NCI-H345 (cell line): Measurements from ENCODE around the gene CYS1.
"Not testable (repeated sequence)": the region's sequence is repeated elsewhere in the genome, so short reads cannot be mapped to it uniquely, and the experiment has no call there.

Source experiments
- DNase-seq: peaks from one replicate; lab custom pipeline; 2025; lab: John Stamatoyannopoulos, UW

The CYS1 gene

DNA sequence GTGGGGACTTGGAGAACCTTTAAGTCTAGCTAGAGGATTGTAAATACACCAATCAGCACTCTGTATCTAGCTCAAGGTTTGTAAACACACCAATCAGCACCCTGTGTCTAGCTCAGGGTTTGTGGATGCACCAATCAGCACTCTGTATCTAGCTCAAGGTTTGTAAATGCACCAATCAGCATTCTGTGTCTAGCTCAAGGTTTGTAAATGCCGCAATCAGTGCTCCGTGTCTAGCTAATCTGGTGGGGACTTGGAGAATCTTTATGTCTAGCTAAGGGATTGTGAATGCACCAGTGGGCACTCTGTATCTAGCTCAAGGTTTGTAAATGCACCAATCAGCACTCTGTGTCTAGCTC is 11.7 kb upstream of the CYS1 start:
- DNase-seq = not testable (repeated sequence)

DNA sequence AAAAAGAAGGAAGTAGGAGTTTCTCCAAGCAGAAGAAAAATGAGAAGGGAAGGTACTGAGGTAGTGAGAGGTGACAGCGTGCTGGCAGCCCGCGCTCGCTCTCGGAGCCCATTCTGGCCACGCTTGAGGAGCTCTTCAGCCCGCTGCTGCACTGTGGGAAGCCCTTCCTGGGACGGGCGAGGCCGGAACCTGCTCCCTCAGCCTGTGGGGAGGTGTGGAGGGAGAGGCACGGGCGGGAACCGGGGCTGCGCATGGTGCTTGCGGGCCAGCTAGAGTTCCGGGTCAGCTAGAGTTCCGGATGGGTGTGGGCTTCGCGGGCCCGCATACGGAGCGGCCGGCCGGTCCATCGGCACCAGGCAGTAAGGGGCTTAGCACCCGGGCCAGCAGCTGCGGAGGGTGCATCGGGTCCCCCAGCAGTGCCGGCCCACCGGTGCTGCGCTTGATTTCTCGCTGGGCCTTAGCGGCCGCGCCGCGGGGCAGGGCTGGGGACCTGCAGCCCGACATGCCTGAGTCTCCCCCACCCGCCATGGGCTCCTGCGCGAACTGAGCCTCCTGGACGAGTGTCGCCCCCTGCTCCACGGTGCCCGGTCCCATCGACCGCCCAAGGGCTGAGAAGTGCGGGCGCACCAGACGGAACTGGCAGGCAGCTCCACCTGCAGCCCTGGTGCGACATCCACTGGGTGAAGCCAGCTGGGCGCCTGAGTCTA is 11.1 kb upstream of the CYS1 start:
- no peak for DNase-seq

DNA sequence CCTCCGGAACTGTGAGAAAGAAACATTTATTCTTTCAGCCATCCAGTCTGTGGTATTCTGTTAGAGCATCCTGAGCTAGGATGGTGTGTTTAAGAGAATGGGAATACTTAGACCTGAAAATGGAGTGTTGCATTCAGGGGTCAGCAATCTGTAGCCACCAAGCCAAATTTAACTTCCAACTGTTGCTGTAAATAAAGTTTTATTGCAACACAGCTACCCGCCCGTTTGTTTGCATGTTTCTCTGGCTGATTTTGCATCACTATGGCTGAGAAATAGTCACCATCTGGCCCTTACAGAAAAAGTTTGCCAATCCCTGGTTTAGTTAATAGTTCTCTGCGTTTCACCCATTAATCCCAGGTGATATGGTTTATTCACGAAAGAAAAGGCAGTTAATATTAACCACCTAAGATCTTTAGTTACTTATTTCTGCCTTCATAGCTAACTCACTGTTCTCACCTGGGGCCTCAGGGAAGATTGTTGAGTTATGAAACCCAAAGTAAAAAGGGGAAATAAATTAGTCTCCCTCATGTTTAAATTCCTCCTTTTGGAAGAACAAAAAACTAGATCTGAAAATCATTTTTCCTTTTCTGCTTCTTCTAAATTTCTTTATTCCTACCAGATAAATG is 9.5 kb upstream of the CYS1 start:
- no peak for DNase-seq

DNA sequence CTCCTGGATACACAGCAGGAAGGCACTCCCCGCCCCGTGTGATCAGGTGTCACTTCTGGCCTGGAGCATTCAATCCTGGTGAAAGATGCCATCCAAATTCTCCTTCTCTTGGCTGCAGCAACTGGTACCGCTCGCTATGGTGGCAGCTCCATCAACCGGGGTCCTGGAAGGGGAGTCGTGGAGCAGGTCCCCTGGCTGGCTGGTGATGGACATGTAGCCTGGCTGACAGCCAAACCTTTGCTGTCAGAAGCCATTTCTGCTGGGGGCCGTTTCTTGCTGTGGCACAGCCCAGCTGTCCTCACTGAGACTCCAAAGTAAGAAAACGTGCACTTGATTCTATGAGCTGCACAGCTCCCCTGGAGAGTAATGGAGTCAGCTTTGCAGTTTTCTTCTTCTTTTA is 7.1 kb upstream of the CYS1 start:
- peak; percentile 70 for DNase-seq

DNA sequence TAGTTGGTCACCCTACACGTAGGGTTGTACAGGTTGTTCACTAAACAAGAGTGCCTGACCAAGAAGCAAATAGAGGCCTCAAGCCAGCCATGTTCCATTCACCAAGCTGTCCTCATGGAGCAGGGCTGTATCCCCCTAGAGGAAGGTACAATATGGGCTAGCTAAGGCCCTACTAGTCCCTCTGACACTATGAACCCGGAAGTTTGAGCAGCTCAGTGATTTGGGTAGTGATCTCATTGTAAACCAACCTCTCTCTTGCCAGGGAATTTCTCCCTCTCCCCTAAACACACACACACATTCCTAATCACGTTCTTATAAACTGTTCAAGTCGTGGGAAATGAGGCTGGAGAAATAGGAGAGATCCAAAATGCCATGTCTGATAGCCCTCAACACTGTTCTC is 6.7 kb upstream of the CYS1 start:
- no peak for DNase-seq

DNA sequence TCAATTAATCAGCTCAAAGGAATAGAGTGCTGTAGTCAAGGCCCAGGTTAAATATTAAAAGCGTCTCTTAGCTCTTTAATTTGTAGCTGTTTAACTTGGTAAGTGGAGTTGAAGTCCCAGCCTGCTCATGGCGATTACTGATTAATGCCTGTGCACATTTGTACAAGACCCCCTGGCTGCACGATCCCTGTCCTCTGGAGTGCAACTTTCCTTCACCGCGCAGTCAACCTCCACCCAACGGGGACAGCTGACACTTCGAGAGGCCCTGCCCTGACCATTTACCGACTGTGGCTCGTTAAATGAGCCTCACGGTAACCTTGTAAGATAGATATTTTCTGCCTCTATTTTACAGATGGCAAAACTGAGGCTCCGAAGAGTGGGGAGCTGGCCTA is 5.5 kb upstream of the CYS1 start:
- DNase-seq = no peak

DNA sequence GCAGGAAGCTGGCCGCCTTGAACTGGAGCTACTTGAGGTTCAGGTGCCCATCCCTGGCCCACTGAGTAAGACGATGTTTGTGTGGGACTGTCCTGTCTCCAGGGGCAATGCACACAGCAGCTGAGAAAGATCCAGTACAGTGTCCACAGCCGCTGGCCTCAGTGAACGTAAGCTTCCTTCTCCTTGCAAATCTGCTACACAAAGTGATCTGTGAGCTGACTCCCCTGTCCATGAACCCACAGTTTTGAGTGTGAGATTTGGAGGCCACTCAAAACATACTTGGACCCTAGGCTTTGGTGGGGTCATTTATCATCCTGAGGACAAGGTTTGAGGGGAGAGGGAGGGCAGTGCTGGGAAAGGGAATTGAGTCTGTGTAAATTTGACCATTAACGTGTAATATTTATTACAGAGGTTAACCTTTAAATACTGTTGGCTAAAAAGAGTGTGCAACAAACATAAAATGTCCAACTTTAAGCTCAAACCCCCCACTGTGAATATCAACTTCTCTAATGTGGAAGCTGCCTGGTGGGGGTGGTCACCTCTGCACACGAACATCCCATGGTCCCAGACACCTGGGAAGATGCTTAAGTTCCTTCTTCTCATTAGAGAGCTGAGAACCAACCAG is 4.9 kb upstream of the CYS1 start:
- no peak for DNase-seq

DNA sequence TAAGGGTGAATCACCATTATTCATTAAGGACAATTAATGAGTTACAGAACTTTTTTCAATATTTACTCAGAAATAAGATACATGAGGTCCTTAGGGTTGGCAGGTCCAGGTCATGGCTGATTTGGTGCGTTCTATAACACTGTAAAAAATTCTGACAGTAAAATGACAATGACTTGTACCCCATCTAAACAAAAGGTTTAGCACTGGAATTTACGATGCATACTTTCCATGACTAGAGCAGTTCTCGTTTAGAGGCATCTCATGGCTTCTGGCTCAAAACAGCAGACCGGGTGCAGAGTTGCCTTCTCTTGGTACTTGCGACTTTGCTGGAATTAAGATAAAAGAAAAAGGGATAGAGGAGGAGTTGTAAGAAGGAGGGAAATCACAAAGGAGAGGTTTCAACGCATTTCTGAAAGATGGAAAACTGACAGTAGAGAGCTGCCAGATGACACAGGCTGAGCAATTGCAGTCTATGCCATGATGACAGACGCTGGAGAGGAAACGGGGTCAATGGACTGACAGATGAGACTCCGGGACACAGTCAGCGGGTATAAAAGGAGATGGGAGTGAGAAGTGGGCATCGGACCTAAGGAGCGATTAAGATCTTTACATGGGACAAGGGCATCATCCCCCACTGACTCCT is 4.1 kb upstream of the CYS1 start:
- DNase-seq = no peak

DNA sequence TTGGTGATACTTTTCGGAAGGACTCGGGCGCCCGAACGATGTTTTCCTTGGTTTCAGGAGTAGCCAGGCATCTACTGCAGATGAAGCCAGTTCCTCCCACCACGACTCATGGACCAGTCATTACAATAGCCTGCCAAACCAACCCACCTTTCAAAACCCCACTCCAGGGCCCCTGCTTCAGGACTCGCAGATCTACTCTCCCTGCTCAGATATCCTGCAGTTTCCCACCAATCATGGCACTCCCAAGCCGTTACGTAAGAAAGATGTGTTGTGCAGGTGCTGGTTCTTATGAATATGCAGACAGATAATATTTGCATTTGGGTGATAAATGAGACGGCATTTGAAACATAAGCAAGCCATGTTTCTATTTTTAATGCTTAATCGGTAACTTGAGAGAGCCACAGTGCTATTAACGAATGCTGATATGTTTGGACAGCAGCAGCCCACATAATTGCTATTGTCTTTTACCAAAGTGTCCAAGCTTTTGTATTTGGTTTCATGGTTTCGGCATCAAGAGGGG is 3.5 kb upstream of the CYS1 start:
- DNase-seq = peak; percentile 16

DNA sequence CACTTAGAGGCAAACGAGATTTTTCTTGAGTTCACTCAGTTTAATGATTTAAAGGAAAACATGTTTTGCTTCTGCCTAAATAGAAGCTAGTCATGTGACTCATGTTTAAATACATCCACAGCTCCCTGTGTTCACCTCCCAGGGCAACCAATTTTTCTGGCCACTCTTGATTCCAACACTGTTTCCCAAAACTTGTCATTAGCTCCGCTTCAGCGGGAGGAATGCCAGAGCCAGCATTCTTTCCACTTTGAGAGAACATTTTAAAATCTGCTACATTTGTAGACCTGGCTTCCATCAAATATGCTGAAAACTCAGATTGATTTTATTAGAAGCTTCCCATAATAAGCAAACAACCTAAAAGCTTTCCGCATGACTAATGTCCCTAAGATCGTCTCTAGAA is 2.8 kb upstream of the CYS1 start:
- DNase-seq = no peak

DNA sequence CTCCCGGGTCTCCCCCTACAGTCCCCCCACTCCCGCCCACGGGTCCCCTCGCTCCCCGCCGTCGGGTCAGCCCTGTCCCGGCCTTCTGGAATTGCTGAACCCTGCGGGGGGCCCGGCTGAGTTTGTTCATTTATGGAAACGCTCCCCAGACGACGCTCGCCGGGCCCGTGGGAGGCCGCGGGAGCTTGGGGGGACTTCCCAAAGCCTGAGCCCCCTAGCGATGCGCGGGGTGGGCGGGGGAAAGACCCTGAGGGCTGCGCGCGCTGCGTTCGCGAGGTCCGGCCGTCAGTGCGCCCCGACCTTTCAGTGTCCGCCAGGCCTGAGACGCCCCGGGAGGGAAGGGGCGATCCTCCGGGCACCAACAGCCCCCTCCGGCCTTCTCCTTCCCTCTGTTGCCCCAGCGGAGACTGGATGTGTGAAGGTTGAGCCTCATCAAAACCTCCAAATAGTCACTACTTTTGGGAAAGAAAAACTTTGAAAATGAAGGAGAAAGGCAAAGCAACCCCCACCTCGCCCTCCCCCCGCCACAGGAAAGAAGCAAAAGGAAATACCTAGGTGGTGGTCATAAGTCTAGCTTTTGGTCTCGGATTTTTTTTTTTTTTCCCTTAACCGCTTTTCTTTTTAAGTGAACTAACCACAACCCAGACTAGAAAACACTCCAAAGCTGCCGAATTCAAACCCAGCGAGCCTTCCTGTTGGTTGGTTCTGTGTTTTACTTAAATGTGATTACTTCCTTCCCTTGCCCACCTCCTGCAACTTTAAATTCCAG is 509 bp upstream of the CYS1 start:
- DNase-seq = no peak

DNA sequence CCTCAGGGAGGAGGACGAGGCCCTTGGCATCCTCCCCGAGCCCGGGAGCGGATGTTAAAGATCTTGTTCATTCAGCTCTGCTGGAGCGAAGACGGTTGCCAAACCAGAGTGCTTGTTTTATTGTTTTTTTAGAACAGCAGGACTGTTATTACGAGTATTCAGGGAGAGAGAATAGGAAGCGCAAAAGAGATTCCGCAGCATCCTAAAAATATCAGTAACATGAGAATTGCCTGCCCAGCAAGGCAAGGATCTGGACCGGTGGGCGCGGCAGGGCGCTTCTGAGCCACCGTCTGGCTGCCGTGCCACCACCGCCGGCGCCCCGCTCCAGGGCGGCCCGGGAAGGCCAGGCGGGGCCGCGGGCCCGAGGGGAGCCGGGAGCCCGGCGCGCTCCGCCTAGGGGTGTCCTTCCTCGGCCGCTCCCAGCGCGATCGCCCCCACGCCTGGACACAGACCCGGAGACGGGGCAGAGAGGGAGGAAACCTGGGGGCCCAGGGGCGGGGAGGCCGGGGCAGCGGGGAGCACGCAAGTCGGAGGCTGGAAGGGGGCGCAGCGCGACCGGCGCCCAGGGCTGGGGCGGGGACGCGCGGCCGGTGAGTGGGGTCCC is 843 bp downstream of the CYS1 start:
- peak; percentile 36 for DNase-seq

DNA sequence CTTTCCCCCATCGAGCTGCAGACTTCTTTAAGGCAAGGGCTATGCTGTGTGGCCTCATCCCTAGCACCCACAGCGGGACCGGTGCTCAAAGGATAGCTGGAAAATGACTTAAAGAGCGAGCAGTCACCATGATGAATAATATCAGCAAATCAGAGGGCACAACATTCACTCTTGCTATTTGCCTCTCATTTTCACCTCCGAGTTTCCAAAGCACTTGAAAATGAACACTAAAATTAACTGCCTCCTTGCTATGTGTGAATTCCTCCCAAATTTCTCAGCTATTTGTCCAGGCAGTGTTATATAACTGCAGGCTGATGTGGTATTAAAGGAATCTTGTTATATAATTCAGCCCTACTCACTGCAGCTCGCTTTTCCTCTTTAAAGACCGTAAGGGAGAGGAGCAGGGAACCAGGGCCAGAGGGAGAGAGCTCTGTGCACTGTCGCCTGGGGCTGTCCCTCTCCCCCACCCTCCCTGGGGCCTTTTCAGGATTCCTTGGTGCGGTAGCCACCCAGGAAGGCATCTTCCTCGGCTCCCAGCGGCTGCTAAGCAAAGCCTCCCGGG is 1.4 kb downstream of the CYS1 start:
- DNase-seq = peak; percentile 36

DNA sequence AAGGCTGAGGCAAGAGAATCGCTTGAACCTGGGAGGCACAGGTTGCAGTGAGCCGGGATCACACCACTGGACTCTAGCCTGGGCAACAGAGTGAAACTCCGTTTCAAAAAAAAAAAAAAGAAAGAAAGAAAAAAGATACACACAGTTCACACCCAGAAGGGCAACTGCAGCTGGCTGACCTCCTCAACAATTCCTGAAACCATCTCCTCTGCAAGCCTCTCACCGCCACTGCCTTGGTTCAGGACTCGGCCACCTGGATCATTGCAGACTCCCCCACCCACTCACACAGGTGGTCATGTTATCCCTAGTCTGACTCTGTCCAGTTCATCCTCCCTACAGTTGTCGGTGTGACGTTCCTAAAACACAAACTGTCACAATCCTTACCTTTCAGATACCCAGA is 2.2 kb downstream of the CYS1 start:
- no peak for DNase-seq

DNA sequence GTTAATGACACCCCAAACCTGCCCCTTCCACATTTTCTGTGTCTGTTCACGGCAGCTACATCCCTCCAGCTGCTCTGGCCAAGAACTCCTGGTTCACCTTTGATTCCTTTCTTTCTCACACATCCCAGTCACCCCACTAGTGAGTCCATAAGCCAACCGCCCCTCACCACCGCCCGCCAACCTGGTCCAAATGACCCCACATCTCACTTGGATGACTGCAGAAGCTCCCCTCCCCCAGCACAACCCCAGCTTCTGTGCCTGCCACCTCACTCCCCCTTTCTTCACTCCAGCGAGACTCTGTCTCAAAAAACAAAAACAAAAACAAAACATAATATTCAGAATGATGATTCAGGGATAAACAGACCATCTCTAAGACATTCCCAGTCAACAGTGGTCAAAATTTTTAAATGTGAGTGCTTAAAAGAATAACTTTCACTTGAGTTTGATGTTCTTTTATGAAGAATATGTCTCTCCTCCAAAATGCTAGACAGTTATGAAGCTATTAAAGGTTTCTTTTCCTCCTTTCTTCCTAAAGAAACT is 3.2 kb downstream of the CYS1 start:
- no peak for DNase-seq

DNA sequence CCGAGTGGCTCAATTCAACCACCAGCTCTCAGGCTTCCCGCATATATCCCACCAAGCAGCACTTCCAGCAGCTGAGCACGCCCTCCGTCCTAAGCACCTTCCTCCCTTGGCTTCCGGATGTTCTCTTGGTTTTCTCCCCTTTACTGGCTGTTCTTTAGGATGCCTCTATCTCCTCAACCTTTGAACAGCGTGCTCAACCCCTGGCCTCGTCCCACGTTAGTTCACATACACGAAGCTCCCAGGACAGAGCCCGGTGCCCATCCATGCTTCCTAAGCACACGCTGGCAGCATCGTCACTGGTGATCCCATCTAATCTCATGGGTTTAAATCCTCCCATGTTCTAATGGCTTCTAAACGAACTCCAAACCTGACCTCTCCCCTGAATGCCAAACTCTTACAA is 3.7 kb downstream of the CYS1 start:
- no peak for DNase-seq

DNA sequence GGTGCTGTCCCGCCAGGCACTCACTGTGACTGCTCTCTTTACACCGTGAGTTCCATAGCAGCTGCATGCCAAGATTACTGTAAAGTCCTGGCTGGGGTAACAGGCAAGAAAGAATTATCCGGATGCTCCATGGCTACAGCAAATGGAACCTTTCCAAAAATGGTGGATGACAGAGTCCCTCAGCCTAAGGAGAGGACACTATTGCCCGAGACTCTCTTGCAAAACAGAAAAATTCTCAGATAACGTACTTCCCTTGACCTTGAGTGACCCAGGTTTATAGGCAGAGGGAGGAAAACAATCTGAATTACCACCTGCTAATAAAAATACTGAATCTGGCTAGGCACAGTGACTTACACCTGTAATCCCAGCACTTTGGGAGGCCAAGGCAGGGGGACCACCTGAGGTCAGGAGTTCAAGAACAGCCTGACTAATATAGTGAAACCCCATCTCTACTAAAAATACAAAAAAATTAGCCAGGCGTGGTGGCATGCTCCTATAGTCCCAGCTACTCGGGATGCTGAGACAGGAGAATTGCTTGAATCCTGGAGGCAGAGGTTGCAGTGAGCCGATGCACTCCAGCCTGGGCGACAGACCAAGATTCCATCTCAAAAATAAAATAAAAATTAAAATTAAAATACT is 4.5 kb downstream of the CYS1 start:
- no peak for DNase-seq

DNA sequence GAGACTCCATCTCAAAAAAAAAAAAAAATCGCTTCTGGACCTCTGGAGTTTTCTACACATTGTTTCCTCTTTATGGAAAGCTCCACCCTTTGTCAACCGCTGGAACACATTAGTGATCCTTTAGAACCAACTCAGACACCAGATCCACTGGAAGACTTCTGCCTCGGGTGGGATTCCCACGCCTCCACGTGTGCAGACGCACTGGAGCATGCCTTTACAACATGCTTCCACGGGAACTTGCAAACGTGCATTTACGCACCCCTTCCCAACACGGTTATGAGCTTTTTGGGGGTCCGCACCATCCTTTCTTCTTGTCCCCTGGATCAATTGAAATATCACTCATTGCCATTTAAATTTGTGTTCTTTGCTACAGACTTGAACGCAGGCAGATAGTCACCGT is 5.1 kb downstream of the CYS1 start:
- DNase-seq = no peak

DNA sequence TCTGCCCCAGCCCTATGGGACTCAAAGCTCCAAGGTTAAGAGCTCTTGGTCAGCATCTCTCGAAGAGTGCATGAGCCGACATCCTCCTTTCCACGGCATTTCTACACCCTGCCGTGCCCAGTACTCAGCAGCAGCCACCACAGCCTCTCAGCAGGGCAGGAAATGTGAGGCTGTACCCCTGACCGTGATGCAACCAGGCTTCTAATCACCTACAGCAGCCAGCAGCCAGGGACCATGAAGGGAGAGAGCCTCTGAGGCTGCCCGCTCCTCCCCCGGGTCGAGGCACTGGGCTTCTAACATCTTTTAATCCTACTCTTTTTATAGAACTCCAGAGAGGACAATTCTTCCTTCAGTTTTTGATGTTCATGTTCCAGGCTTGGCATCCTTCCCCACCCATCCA is 6.5 kb downstream of the CYS1 start:
- no peak for DNase-seq

DNA sequence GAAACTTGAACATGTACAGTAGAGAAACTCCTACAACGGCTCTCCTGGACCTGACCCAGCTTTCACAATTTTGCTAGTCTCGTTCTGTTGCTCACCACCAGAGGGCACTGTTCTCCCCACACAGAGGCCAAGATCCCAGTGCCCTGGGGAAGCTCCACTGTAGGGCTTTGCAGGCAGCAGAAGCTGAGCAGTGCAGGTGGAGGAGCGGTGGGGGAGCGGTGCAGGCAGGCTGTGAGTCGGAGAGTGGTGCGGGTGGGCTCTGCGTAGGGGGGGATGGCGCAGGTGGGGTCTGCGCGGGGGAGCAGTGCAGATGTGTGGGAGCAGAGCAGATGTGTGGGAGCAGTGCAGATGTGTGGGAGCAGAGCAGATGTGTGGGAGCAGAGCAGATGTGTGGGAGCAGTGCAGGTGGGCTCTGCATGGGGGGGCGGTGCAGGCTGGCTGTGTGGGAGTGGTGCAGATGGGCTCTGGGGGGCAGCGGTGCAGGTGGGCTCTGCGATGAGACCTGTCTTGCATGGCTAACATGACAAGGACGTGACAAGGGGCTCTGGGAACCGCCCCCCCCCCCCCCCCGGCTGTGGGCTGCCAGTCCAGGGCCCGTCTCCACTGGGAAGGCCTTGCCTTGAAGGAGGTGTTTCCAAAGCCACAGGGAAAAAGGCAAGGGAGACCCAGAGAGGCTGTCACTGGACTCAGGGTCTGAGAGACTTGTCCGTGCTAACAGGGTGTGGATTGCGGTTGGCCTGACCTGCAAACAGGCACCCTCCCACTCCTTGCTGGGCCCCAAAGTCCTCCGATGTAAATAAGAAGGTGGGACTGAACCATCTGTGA is 7.3 kb downstream of the CYS1 start:
- DNase-seq = peak; percentile 93
